ENCODE results near the gene JAM3.
A peak's percentile ranks its signal among the peaks of the same experiment; 100 is the strongest.

The JAM3 gene

GRCh38 chr11:134039726-134040385 lies 29.0 kb upstream of the JAM3 start:
- DNase-seq = no peak

GRCh38 chr11:134040386-134041302 lies 28.2 kb upstream of the JAM3 start:
- peak; percentile 72 for DNase-seq

- DNase-seq = no peak
Observed at GRCh38 chr11:134041349-134041748, 27.5 kb upstream of the JAM3 start.

DNA sequence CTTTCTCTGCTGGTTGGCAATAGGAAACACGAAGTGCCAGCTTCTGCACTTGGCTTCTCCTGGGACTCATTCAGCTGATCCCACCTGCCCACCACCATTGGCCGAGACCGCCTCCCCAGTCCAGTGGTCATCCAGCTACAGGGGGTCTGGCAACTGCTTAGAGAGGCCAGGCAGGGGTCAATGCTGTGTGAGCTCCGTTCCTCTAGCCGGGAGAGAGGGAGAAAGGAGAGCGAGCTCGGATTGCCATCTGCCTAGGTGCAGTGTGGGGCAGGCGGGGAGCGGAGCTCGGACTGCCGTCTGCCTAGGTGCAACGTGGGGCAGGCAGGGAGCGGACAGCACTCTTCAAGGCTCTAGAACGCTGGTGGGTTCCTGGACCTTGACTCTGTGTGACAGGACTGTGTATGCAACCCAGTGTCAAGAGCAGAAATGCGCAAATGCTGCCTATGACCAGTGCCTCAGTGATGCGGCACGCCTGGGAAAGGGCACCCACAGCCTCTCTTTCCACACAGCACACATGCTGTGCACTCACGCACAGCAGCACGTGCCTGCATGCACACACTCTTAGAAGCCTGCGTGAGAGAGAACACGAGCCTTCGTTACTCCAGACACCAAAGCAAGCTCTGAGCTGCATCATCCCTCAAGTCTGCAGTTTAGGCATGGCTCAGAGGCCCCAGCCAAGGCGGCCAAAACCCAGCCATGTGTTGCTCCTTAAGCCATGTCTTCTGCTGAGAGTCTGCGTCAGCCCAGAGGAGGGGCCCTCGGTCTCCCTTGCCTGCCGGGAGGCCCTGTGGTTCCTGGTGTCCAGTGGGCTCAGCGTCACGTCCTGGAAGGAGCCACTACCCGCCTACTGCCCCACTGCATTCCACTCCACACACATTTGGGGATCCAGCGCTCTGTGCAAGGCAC lies 26.8 kb upstream of the JAM3 start:
- DNase-seq = peak; percentile 44

DNA sequence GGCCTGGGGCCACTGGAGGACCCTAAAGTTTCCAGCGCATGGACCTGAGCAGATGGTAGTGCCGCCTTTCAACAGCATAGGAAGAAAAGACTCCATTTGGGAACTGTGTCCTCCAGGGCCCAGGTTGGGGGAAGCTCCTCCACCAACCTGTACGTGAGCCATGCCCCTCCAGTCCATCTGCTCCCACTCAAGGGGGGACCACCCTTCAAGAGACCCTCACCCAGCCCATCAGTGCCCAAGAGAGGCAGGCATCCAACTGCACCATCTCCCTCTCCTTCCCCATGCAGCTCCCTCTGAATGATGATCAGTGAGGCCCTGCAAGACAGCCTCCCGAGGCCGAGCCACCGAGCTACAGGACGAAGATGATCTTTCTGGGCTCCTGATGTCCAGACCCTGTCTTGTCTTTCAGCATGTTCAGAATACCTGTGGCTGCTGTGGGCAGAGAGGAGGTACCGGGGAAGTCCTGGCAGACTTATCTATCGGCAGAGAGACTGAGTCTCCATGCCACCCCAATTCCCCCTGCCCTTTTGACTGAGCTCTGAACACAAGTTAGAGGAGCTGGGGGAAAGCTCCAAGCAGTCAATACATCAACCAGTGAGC lies 25.0 kb upstream of the JAM3 start:
- DNase-seq = no peak

DNA sequence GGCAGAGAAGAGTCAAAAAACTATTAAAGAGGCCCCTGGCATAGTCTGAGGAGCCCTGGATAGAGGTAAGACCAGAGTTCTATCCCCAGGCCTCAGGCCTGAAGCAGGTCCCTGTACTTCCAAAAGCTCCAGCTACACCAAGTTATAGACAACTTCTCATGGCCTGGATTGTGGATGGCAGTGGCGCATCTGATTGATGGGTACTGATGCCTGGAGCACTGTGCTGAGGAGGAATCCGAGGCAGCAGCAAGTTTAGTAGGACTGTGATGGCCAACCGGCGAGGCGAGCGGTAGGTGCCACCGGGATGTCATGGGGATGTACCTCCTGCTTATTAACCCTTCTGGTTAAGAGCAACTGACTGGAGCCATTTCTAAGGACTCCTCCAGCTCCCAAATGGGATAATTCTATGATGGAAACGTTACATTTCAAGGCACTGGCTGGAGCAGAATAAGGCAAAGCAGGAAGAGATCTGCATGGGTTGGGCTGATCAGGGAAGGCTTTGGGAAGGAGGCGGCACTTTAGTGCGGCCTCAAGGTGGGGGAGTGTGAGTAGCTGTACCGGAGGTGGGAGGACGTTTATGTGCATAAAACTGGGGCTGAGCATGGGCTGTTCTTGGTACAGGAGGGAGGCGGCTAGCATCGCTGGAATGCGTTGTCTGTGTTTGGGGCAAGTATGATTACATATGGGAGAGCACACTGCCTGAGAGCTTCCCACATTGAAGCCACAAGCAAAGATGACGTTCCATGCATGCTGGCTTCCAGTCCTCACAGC lies 24.2 kb upstream of the JAM3 start:
- no peak for DNase-seq

DNA sequence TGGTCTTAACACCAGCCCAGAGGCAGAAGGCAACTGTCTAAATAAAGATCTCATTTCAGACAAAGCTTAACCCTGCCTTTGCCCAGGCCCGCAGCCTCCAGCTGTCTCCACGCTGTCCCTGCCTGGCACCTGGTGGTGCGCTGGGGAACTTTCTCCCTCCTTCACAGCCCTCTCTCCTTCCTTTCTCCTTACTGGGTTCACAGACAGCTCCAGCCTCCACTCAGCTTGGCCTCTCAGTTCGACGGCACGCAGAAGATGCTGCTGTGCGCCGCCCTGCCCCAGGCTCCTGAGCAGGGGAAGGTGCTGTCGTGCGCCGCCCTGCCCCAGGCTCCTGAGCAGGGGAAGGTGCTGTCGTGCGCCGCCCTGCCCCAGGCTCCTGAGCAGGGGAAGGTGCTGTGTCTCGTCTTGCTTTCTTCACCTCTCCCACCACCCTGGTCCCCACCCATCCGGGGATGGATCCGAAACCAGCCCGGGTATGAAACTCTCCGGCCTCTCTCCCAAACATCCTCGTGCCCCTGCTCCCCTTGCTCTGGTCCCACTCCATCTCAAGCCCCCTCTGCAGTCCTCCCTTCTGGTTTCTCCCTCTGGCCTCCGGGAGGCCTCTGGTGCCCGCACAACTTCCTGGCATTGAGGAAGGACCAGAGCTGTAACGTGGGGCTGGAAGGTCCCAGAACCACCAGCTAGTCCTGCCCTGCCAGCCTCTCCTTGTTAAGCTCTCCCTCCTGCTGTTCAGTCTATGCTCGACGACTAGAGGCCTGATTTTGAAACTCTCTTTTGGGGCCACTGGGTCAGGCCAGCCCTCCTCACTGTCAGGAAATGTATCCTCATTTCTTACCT lies 22.9 kb upstream of the JAM3 start:
- DNase-seq = no peak

GRCh38 chr11:134046681-134047449 lies 22.0 kb upstream of the JAM3 start:
- DNase-seq = no peak

GRCh38 chr11:134047586-134047999 lies 21.3 kb upstream of the JAM3 start:
- DNase-seq = peak; percentile 88

GRCh38 chr11:134048028-134048427 lies 20.8 kb upstream of the JAM3 start:
- DNase-seq = no peak

DNA sequence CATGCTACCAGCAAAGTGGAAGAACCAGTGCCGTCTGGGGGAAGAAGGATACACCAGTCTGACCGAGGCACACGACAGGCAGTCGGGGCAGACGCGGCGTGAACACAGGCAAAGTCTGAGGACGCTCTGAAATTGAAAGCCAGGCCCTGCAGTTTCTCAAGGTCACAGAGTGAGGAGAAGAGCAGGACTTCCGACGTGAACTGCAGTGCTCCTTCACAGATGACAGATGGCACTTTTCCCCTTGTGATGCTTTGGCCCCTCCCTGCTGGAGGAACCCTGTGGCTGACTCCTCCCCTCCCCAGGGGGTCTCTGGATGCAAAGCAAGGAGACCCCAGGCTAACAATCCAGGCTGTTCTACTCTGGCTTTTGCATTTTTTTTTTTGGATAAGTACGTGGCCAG lies 19.6 kb upstream of the JAM3 start:
- no peak for DNase-seq

- DNase-seq = peak; percentile 57
Observed at GRCh38 chr11:134050541-134051383, 18.1 kb upstream of the JAM3 start.

GRCh38 chr11:134052395-134052987 lies 16.4 kb upstream of the JAM3 start:
- no peak for DNase-seq

GRCh38 chr11:134052988-134053945 lies 15.6 kb upstream of the JAM3 start:
- peak; percentile 42 for DNase-seq

DNA sequence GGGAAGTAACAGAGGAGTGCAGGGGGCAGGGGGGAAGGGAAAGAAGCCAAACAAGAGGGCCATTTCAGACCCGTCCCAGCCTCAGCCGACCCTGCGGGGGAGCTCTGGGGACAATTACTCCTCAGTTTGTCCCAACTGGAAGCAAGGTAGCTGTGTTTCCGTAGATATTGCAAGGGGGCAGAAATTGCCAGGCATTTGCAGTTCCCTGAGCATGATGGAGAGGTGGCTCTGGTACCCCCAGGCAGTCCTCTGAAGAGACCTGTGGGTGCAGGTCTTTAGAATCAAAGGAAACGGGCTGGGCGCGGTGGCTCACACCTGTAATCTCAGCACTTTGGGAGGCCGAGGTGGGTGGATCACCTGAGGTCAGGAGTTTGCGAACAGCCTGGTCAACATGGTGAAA lies 13.8 kb upstream of the JAM3 start:
- no peak for DNase-seq

DNA sequence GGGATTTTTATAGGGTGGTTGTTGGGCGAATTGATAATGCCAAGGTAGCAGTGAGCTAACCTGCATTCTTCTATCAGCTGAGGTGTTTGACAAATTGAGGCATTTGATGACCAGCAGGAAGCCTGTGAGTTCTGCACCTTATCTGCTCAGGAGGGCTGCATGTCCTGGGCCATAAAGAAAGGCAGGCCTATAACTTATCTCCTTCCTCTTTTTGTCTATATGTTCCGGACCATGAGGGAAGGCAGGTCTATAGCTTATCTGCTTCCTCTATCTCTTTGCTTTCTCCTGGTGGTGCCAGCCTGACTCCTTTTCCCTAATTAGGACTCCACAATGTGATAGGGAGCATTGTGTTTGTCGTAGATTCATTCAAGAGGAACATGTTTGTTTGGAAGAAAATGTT lies 8.6 kb upstream of the JAM3 start:
- DNase-seq = no peak

GRCh38 chr11:134062265-134063123 lies 6.4 kb upstream of the JAM3 start:
- DNase-seq = no peak

All from fibroblast of skin of right biceps (primary cell).